IPS-NIHi11 (cell line): ENCODE measurements around the gene TRIM42.

Source experiments
- DNase-seq: peaks from one replicate; pipeline ENCODE4 v3.0.0; 2012; ENCODE audit warnings: mixed read lengths, low spot score

The TRIM42 gene

GRCh38 chr3:140677764-140678163 lies at the start of gene TRIM42:
Gene TRIM42 (plus strand): TSS chr3:140678064. CDS start chr3:140678230, 166 bp downstream.
- no peak for DNase-seq

GRCh38 chr3:140628606-140629005 lies 49.3 kb upstream of the TRIM42 start:
- DNase-seq = no peak

GRCh38 chr3:140629357-140630137 lies 48.3 kb upstream of the TRIM42 start:
- no peak for DNase-seq

DNA sequence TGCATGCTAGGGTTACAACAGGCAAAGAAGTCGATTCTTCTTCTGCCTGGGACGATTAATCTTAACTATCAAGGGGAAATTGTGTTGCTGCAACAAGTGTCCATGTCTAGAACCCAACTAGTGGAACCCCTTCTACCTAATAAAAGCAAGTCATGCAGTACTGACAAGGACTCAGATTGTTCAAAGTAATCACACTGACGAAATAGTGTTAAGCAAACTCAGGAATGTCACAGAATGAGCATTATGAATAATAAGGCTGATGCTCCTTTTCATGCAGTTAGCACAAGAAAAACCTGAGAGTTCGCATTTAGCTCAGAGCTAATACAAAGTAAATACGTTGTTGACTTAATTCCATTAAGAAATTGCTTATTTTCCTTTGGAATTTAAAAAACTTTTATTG lies 47.5 kb upstream of the TRIM42 start:
- no peak for DNase-seq

- DNase-seq = no peak
These were observed 47.0 kb upstream of the TRIM42 start for GRCh38 chr3:140630866-140631265.

- no peak for DNase-seq
These were observed 42.6 kb upstream of the TRIM42 start for GRCh38 chr3:140635276-140635675.

- no peak for DNase-seq
These were observed 41.3 kb upstream of the TRIM42 start for GRCh38 chr3:140636406-140637138.

DNA sequence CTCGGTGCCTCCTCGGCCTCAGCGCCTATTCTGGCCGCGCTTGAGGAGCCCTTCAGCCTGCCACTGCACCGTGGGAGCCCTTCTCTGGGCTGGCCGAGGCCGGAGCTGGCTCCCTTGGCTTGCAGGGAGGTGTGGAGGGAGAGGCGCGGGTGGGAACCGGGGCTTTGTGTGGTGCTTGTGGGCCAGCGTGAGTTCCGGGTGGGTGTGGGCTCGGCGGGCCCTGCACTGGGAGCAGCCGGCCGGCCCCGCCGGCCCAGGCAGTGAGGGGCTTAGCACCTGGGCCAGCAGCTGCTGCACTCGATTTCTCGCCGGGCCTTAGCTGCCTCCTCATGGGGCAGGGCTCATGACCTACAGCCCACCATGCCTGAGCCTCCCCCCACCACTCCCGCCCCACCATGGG lies 26.6 kb upstream of the TRIM42 start:
- no peak for DNase-seq

DNA sequence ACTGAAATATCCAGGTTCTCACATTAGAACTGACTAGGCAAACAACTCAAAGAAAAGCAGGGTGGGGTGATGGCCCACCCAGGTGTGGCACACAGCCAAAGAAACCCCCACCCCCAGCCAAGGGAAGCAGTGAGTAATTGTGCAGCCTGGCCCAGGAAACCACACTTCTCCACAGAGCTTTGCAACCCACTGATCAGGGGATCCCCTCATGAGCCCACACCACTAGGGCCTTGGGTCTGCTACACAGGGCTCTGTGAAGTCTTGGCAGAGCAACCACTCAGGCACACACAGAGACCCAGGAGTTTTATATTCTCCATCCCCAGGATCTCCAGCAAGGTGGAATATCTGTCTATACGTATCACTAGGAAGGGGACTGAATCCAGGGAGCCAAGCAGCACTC lies 22.2 kb upstream of the TRIM42 start:
- no peak for DNase-seq

GRCh38 chr3:140664111-140664510 lies 13.8 kb upstream of the TRIM42 start:
- DNase-seq = no peak

DNA sequence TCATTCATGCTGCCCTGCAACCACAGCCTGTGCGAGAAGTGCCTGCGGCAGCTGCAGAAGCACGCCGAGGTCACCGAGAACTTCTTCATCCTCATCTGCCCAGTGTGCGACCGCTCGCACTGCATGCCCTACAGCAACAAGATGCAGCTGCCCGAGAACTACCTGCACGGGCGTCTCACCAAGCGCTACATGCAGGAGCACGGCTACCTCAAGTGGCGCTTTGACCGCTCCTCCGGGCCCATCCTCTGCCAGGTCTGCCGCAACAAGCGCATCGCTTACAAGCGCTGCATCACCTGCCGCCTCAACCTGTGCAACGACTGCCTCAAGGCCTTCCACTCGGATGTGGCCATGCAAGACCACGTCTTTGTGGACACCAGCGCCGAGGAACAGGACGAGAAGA lies 4.7 kb downstream of the TRIM42 start:
- DNase-seq = no peak

DNA sequence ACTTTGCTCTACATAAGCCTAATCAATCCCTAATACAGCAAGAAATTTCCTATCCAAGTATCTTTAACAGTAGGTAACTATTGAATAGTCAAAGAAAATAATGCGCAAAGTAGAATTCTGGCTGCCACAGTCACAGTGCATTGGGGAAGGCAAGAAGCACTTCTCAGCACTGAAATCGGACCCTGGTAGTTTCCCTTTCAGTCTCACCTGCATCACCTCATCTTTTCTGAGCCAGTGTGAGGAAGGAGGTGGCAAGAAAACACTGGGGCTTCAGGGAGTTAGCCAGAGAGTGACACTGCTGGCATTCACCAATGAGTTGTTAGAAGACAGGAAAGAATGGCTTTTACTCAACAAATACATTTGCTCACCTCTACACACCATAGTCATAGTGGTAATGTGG lies 8.3 kb downstream of the TRIM42 start:
- DNase-seq = no peak

GRCh38 chr3:140686948-140687347 lies 9.1 kb downstream of the TRIM42 start:
- DNase-seq = no peak

GRCh38 chr3:140695361-140696061 lies 17.6 kb downstream of the TRIM42 start:
- DNase-seq = no peak

DNA sequence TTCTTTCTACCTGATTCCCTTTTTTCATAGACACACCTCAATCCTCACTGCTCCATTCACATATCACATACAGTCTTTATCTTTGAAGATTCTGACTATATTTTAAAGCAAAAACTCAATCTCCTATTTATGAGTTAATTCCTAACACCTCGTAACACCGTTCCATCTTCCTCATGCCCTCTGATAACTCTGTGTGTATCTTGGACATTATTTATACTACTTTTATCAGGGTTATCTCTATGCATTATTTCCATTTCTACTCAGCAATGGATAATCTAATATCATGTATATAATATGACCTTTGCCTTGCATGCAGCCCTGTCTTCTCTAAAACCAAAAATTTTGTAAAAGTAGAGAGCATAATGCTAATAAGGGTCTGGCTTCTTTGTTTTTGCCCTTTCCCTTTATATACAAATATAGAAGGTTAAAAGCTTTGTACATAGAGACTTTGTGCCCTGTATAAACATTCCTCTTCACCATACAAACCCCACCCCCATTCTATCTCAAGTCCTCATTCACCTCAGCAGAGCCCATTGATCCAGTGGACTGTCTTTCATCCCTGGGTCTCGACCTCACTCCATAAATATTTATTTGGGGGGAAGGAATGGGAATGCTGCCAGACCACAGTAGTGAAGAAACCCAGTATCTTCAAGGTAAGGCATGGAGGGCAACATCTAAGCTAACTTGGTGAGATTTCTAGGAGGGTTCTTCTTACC lies 21.8 kb downstream of the TRIM42 start:
- no peak for DNase-seq

GRCh38 chr3:140702281-140702680 lies 24.4 kb downstream of the TRIM42 start:
- no peak for DNase-seq

DNA sequence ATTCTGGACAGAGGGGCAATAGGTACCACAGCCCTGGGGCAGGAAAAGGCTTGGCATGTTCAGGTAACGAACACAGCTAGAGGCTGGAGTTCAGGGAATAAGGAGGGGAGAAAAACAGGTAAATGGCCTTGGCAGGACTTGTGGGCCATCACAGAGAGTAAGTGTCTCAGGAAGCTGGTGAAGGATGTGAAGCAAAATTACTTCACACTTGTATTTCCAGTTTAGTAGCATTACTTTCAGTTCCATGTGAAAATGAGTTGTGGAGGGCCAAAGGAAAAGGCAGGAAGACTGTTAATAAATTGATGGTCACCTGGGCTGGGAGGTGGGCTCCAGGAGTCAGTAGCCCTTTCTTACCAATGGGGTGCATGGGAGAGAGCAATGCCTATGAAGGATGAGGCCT lies 25.6 kb downstream of the TRIM42 start:
- DNase-seq = no peak

DNA sequence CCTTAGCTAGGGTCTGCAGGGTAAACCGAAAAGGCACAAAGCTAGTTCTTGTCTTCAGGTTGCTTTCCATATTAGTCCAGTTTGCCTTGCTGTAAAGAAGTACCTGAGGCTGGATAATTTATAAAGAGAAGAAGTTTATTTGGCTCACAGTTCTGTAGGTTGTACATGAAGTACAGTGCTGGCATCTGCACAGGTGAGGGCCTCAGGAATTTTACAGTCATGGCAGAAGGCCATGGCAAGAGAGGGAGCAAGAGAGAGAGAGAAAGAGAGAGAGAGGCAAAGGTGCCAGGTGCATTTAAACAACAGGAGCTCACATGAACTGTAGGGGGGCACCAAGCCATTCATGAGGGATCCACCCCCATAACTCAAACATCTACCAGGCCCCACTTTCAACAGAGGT lies 26.9 kb downstream of the TRIM42 start:
- DNase-seq = no peak

DNA sequence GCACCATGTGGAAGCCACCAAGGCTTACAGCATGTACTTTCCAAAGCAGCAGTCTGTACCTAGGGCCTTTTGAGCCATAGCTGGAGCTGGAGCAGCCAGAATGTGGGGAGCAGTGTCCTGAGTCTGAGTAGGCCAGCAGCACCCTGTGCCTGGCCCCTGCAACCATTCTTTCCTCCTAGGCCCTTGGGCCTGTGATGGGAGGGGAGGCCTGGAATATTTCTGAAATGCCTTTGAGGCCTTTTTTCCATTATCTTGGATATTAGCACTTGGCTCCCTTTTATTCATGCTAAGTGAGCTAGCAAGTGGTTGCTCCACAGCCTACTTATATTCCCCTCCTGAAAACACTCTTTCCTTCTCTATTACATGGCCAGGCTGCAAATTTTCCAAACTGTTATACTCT lies 28.1 kb downstream of the TRIM42 start:
- DNase-seq = no peak

DNA sequence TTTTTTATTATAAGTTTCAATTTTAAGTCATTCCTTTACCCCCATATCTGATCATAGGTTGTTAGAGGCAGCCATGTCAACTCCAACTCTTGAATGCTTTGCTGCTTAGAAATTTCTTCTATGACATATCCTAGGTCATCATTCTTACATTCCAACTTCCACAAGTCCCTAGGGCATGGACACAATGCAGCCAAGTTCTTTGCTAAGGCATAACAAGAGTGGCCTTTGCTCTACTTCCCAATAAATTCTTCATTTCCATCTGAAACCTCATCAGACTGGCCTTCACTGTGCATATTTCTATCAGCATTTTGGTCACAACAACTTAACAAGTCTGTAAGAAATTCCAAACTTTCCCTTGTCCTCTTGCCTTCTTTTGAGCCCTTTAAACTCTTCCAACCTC lies 28.5 kb downstream of the TRIM42 start:
- DNase-seq = no peak

DNA sequence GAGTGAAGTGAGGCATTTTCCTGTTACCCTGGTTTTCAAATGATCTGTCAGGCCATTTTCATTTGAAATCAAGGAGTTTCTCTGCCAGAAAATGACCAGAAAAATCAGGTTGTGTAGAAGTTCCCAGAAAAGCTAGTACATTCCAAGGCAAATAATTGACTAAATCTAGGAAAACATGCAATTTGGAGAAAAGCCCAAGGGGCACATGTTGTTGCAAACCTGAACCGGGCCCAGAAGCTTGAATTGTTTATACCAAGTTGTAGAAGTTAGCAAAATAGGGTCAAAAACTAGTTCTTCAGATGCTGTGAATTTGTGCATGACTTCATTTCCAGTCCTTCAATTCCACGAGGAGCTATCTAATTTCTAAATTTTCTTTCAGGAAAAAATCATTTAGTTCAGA lies 31.0 kb downstream of the TRIM42 start:
- DNase-seq = no peak

GRCh38 chr3:140709751-140710150 lies 31.9 kb downstream of the TRIM42 start:
- DNase-seq = no peak
